Measurements from ENCODE around the gene MTR.

Gene MTR

GRCh38 chr1:236913371-236914037, 118.4 kb downstream of the MTR start:
- no peak for DNase-seq

GRCh38 chr1:236914375-236914774, 119.3 kb downstream of the MTR start:
- no peak for DNase-seq

DNA sequence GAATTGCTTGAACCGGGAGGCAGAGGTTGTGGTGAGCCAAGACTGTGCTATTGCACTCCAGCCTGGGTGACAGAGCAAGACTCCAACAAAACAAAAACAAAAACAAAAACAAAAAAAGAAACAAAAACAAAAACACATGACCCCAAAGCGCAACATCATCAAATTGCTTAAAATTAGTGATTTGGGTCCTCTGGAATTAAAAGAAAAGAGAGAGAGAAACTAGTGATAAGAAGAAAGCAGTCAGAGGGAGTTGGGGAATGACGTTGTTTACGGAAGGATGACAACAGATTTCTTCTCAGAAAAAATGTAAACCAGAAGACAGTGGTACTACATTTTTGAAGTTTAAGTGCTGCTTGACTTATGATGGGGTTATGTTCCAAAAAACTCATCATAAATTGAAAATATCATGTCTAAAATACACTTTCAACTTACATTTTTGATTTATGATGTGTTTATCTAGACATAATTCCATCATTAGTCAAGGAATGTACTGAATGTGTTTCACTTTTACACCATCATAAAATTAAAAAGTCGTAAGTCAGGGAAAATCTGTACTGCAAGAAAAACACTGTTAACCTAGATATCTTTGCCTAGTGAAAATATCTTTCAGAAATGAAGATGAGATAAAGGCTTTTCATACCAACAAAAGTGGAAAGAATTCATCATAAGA, 121.2 kb downstream of the MTR start:
- DNase-seq: no peak

GRCh38 chr1:236917448-236917847, 122.4 kb downstream of the MTR start:
- DNase-seq: no peak

- DNase-seq: no peak
Observed at GRCh38 chr1:236920286-236920894, 125.3 kb downstream of the MTR start.

GRCh38 chr1:236921610-236922009, 126.5 kb downstream of the MTR start:
- DNase-seq: no peak

DNA sequence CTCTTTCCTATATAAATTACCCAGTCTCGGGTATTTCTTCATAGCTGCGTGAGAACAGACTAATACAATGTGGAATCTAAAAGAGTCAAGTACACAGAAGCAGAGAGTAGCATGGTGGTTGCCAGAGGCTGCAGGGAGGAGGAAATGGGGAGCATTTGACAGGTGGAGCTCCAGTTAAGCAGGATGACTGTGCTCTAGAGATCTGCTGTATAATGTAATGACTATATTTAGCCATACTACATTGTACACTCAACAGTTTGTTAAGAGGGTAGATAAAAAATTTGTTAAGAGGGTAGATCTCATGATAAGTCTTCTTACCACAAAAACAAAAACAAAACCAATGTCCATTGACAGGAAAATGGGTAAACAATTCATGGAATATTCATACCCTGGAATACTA, 127.1 kb downstream of the MTR start:
- DNase-seq: no peak

GRCh38 chr1:236925386-236925785, 130.3 kb downstream of the MTR start:
- DNase-seq: no peak

GRCh38 chr1:236930503-236930902, 135.4 kb downstream of the MTR start:
- DNase-seq: no peak

DNA sequence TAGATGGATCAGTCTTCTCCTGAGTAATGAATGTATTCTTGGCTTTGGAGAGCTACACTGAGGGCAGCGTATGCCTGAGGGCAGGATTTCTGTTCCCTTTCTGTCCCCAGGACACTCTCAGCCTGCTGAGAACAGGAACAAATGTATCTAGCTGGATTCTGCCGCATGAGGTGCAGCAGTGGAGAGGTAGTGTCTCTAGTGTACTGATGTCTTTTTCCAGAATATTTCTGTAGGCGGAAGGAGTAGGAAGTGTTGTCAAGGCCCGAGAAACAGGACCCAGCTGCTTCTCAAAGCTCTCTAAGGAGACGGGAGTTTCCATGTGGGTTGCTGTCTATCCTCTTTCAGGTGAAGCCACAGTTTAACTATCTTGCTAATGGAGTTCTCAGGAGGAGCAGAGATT, 143.7 kb downstream of the MTR start:
- DNase-seq: no peak

GRCh38 chr1:236942431-236942830, 147.3 kb downstream of the MTR start:
- DNase-seq: no peak

DNA sequence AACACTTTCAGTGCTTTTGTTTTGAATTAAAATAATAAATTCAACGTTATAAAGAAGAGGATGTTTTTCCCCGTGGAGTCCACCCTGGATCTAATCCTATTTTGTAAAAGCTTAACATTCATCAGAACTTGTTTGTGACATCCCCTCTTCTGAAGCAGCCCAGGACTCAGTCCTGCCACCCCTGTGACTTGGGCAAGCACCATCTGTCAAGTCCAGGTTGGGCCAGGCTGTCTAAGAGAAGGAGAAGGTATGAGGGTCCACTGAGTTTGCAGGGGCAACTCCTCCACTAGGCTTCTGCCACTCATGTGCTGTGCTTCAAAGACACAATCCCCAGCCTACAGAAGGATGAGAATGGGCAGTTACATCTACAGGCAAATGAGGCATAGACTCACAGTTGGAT, 149.5 kb downstream of the MTR start:
- peak in 1 of 2 experiments; percentile 9 for DNase-seq

GRCh38 chr1:236945002-236945401, 149.9 kb downstream of the MTR start:
- DNase-seq: no peak

- no peak for DNase-seq
Observed at GRCh38 chr1:236947794-236948193, 152.7 kb downstream of the MTR start.

DNA sequence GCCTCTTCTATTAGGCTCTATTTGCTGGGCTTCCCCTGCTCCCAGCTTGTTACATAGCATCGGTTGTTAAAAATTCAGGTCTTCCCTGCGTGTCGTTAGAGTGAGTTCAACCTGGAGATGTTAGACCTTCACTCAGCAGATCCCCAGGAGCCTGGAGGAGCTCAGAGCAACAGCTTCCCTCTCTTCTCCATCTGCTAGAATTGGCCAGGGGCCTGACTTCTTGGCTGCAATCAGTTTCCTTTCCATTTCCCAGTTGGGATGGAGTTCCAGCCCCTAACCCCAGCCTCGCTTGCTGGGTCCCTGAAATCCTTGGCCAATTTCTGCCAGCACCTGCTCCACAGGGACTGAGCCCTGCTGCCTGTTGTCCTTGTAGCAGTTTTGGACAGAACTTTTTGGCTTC, 153.3 kb downstream of the MTR start:
- no peak for DNase-seq

DNA sequence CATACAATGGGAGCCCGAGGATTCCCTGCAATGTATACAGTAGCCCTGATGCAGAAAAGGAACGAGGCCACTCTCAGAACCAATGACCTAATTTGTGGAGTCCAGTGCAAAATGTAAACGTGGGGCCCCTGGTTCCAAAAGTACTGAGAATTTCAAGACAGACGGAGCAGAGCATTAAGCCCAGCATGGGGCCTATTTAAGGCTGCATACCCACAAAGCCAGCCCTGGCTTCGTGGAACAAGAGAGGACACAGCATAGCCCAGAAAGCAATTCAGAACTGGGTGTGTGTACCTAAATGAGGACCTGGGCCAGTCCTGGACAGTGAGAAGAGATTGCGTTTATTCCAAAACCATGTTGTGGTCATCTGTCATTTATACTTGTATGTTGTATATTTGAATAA, 153.9 kb downstream of the MTR start:
- DNase-seq: no peak

- no peak for DNase-seq
Observed at GRCh38 chr1:236950365-236950764, 155.3 kb downstream of the MTR start.

DNA sequence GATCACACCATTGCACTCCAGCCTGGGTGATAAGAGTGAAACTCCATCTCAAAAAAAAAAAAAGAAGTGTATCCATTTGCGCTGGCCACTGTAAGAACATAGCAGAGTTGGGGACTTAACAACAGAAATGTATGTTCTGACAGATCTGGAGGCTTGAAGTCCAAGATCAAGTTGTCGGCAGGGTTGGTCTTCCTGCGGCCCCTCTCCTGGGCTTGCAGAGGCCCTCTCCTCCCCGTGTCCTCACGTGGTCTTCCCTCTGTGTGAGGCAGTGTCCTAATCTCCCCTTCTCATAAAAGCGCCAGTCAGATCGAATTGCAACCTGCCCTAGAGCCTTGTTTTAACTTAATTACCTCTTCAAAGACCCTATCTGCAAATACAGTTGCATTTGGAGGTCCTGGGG, 156.6 kb downstream of the MTR start:
- DNase-seq: peak; percentile 4 to 57

GRCh38 chr1:236952246-236953003, 157.3 kb downstream of the MTR start:
- peak in 1 of 2 experiments; percentile 9 for DNase-seq

DNA sequence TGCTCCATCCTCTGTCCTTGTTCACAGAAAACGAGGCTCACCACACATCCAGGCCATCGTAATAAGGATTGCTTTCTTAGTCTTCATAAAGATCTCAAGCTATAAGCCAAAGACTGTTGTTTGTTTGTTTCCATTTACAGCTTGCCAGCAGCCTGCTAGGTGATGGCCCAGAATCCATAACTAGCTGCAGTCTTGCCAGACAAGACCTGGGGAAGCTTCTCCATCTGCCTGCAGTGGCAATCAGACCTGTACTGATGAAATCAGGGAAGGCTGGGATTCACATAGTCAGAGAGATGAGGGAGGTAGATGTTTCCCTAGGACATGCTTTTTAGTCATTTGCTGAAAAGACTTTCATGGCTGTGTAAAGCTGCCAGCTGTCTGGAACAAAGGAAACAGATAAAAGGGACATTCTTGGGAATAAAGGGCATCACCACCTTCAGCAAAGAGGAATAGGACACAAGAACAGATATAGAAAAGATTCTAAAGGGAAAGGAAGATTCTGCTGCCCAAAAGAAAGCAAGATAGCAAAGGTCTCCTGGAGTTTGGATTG, 158.1 kb downstream of the MTR start:
- DNase-seq: no peak

Measured in NCI-H524 (cell line).